GM21526 (cell line): ENCODE data around the gene CAMK2A.

Experiments used
- ATAC-seq: cut with Tn5 transposase; IDR thresholded peaks from one replicate; pipeline ENCODE4 v1.9.1; 2021; ENCODE audit warnings: moderate library complexity; ENCODE audit not compliant: unreplicated experiment, low FRiP score

Gene CAMK2A

GRCh38 chr5:150317048-150318003, 27.8 kb upstream of the CAMK2A start:
- no peak for ATAC-seq

- no peak for ATAC-seq
Observed at GRCh38 chr5:150316320-150316719, 26.7 kb upstream of the CAMK2A start.

DNA sequence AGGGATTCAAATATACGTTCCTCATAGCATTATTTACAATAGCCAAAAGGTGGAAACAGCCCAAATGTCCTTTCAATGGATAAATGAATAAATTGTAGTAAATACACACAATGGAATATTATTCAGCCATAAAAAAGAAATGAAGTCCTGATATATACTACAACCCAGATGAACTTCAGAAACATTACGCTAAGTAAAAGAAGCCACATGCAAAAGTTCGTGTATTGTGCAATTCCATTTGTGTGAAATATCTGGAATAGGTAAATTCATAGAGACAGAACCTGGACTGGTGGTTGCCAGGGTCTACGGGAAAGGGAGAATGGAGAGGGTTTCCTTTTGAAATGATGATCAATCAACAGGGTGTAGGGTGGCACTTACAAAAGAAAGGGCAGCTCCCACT, 25.7 kb upstream of the CAMK2A start:
- no peak for ATAC-seq

DNA sequence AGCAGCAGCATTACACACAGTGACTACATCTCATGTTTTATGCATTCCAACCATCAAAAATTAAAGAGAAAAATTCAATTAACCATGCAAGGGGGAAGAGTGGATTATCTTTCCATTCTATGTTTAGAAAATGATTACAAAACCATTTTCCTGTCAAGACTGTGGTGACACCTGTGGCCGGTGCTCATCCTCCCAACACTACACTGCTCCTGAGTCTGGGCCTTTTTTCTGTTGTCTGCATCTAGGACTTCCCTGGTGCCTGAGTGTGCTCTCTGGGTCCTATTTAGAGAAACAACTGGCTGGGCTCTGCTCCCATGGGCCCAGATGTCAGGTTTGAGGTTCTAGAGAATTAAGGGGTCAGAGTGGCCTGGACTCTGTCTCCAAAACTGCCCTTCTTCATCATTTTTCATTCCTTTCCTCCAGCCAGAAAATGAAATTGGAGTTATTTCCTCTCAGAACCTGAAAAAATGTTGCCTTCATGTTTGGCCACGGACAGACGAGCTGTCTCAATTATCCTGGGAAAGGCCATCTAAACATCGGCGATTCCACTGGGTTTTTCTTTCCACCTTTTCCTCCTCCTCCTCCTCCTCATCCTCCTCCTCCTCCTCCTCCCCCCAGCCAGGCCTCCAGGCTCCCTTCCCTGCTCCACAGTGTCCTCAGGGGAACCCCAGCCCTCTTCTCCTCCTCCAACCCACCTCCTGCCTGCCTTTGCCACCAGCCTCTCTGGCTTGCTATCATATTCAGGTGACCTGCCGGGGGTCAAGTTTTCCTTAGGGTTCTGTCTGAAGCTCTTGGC, 24.5 kb upstream of the CAMK2A start:
- ATAC-seq, result no peak

GRCh38 chr5:150313501-150313900, 23.9 kb upstream of the CAMK2A start:
- ATAC-seq, result no peak

GRCh38 chr5:150312518-150312917, 22.9 kb upstream of the CAMK2A start:
- ATAC-seq, result no peak

GRCh38 chr5:150311015-150311692, 21.6 kb upstream of the CAMK2A start:
- ATAC-seq, result no peak

DNA sequence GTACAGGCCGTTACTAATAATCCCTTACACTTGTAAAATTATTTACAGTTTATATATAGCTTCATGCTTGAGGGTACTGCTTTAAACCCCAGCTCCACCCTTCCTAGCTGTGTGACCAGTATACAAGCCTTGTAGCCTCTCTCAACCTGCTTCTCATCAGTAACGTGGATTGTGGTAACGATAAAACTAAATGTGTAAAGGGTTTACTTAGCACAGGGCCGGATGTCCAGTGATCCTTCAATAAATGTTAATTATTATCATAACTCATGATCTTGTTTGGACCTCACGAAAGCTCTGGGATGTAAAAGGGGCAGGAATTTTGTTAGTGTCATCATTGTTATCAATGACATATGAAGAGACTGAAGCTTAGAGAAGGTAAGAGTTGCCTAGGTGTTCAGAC, 20.7 kb upstream of the CAMK2A start:
- no peak for ATAC-seq

GRCh38 chr5:150309886-150310239, 20.3 kb upstream of the CAMK2A start:
- ATAC-seq, result no peak

- no peak for ATAC-seq
Observed at GRCh38 chr5:150309101-150309885, 19.7 kb upstream of the CAMK2A start.

DNA sequence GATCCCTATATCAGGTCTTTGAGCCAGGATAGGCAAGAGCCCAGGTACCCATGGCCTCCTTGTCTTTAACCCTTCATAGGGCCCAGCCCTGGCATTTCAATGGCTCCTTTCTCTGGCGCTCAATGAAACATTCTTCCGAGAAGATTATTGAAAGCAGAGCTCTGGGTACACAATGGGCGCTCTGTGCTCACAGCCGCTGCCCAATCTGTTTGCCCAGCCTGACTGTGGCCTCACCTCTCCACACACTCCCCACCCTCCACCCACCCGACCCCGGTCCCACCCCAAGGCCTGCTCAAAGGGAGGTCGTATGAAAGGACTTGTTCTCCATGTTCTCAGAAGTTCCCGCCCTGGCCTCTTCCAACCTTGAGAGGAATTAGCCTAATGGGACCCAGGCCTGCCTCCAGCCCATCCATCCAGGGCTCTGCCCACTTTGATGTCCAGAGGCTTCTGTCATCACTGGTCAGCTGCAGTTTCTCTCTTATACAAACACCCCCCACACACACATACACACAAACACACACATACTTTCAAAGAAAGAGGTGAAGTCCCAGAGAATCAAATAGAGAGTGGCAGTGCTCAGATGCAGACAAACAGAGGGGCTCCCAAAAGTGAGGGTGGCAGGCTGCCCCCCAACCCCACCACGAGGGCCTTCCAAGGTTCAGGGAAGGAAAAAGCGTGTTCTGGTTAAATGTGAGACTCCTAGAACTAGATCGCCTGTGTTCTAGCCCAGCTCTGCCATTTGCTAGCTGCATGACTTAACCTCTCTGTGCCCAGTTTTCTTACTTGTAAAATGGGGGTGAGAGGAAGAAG, 18.2 kb upstream of the CAMK2A start:
- no peak for ATAC-seq

- ATAC-seq, result no peak
Observed at GRCh38 chr5:150306775-150307174, 17.2 kb upstream of the CAMK2A start.

DNA sequence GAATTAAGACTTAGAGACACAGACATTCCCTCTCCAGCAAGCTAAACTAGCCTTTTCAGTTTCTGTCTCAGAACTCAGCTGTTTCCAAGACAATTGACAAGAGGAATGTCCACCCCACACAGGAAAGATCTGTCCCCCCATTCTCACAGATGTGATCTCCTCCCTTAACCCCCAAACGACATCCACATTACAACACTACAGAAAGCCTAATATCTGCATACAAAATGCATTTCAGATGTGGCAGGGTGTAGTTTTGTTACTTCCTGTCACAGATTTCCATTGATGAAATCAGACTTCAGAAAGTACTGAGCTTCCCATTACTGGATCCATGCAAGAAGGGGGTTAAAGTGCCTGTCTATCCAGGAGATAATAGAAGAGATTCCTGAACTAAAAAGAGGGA, 16.0 kb upstream of the CAMK2A start:
- no peak for ATAC-seq

DNA sequence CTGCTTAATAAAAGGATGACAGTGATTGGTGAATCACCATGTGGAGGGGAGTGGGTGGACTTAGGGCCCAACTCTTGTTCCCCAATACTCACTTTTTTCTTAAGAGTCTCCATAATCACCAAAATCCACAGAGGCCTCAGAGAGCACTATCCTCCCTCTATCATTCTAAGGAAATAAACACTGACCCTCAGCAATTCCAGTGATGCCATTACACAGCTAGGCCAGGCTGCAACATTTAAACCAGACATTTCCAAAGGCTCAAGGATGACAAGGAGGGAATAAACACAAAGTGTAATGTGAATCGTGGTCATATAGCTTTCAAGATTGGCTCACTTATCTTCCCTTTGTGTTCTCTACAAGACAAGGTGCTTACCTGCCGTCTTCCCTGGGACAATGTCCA, 15.5 kb upstream of the CAMK2A start:
- no peak for ATAC-seq

DNA sequence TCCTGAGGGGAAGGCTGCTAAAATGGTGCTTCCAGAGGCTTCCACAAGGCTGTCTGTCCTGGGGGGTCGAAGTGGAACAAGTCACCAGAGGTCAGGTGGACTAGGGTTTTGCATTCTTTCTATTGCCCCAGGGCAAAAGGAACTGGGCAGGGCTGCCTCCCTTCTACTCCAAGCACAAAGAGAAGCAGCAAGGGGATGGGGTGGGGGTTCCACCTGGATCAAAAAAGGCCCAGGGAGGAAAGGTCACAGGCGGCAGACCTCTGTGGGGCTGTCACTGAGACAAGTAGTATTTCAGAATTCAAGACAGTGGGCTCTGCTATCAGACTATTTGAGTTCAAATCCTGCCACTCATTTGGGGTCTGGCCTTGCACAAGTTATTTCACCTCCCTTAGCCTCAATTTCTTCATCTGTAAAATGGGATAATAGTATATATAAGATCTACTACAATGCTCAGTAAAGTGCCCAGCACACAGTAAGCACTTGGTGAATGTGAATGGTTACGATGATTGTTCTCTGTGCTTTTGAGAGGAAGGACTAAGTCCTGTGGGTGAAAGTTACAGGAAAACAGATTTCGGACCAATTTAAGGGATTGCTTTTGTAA, 15.0 kb upstream of the CAMK2A start:
- no peak for ATAC-seq

DNA sequence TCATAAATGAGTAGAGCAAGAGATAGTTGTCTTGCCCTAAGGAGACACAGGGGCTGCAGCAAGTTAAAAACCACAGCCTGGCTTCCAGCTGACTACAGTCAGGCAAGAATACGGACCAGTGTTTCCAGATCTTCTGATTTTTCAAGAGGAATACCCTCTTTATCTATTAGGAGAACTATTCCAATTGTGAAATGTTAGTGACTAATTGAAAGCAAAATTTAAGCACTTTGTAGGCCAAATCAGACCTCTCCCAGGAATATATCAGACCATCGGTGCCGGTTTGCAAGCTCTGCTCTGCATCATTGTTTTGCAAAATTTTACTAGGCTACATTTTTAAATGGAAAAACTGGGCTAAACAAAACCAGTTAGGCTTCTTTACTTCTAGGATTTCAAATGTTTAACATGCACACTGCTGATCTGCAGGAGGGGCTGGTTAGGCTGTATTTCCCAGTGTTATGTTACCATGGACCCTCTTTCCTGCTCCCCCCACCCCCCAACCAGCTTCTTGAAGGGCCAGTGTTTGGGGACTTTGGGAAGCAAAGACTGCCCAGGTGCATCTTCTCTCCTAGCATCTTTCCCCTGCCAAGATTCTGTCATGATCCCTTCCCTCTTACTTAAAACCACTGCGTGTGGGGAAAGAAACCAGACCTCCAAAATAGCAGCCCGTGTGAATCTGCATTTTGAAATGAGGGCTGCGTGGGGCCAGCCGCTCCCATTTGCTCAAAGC, 14.2 kb upstream of the CAMK2A start:
- no peak for ATAC-seq

- no peak for ATAC-seq
Observed at GRCh38 chr5:150303070-150303615, 13.6 kb upstream of the CAMK2A start.
